Peyer's patch (tissue), 4 donors: ENCODE results near the gene TRIM26.

Source experiments
- POLR2A ChIP-seq, 2 donors: fragments of 450-650 bp; IDR thresholded peaks; one replicate each; pipeline ENCODE4 v1.5.1; 2017; ENCODE audit warnings: antibody characterized with exemption in 2 of 2, mild to moderate bottlenecking in 2 of 2, moderate library complexity in 2 of 2
- TF ChIP-seq, protein P1 (sequence below), 6 experiments: fragments of 450-650 bp in 4 of 6; fragments of 200-600 bp in 2 of 6; sonication (generic) in 1 of 6; IDR thresholded peaks; one replicate each; pipeline ENCODE4 v1.5.1; 2017 to 2019; ENCODE audit warnings: antibody characterized with exemption in 6 of 6, mild to moderate bottlenecking in 3 of 6, moderate library complexity in 1 of 6

DNA sequence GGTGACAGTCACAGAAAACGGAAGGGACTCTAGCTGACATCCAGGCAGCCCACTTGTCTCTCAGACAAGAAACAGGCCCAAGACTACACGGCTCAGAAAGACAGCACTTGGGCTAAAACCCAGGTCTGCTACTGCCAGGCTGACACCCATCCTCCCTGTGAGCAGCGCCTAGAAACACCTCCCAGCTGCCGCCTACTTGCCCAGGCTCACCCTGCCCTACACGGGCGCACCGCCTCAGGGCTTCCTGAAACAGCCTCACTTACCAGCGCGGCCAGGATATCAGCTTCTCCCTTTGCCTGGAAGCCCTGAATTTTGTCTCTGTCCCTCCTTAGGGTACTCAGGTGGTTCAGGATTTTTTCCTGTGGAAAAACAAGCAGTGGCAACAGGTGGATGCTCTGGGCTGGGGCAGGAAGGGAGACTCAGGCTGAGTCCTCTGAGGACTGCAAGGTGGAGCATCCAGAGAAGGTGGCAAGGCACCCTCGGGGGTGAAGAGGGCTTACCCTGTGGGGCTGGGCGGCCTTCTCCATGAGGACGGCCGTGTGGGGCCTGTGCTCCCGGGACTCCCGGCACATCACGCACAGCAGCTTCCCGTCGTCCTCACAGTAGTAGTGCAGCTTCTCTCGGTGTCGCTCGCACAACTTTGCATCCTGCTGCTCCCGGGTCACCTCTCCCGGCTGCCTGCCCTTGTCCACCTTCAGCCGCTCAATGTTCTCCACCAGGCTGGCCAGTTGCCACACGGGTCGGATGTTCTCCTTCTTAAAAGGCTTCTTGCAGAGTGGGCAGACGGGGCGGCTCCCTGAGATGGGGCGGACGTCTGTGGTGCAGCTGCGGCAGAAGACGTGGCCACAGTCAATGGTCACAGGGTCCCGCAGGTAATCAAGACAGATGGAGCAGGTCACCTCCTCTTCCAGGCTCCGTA, 14.8 kb downstream of the TRIM26 start:
- TF ChIP-seq, protein P1, sequence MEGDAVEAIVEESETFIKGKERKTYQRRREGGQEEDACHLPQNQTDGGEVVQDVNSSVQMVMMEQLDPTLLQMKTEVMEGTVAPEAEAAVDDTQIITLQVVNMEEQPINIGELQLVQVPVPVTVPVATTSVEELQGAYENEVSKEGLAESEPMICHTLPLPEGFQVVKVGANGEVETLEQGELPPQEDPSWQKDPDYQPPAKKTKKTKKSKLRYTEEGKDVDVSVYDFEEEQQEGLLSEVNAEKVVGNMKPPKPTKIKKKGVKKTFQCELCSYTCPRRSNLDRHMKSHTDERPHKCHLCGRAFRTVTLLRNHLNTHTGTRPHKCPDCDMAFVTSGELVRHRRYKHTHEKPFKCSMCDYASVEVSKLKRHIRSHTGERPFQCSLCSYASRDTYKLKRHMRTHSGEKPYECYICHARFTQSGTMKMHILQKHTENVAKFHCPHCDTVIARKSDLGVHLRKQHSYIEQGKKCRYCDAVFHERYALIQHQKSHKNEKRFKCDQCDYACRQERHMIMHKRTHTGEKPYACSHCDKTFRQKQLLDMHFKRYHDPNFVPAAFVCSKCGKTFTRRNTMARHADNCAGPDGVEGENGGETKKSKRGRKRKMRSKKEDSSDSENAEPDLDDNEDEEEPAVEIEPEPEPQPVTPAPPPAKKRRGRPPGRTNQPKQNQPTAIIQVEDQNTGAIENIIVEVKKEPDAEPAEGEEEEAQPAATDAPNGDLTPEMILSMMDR (IDR thresholded peaks at IDR 0.05): no peak
- no peak for TF ChIP-seq POLR2A (IDR thresholded peaks at IDR 0.05)
